Ishikawa (cell line): Measurements from ENCODE around the gene EFCAB13.

Experiments used
- TAF1 ChIP-seq: IDR thresholded peaks from 2 replicates; pipeline ENCODE4 v1.6.1; 2012; ENCODE audit warnings: low read depth, mild to moderate bottlenecking
- TCF12 ChIP-seq: IDR thresholded peaks from 2 replicates; pipeline ENCODE4 v1.6.1; 2012; ENCODE audit warnings: low read depth
- TF ChIP-seq, protein P1 (sequence below): IDR thresholded peaks from 2 replicates; pipeline ENCODE4 v1.6.1; 2012

DNA sequence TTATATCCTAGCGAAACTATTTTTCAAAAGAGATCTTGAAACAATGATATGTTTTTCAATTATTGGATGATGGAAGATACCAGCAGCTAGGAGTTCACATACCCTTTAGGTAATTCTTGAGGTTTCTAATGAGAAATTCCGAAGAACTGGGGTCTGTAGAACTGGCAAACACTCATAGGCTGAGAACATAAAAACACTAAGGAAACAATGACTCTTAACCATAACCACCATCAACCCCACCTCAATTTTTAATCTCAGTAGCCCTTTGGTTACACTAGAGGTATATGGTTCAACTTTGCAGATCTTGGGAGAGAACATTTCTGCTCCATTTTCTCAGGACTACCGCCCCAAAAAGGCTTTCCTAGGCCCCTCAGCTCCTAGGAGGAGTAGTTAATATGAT, 141.4 kb downstream of the EFCAB13 start:
- TF ChIP-seq TAF1, result no peak
- no peak for TF ChIP-seq TCF12
- TF ChIP-seq, protein P1, sequence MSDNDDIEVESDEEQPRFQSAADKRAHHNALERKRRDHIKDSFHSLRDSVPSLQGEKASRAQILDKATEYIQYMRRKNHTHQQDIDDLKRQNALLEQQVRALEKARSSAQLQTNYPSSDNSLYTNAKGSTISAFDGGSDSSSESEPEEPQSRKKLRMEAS, result no peak
